ENCODE data around the gene CSDE1. TPM values are rescaled to one million over a fixed set of nuclear protein-coding genes. Genes with fewer than 3 reads are reported as not detected.

CSDE1 gene
- total RNA-seq, 1 donor from 2014 or later, result 1,775 TPM

- DNase-seq (ENCODE audit: low read depth), result peak; percentile 85
Observed at GRCh38 chr1:114750780-114751179, 7.0 kb downstream of the CSDE1 start.

- DNase-seq (ENCODE audit: low read depth), result no peak
Observed at GRCh38 chr1:114749835-114750234, 7.9 kb downstream of the CSDE1 start.

- DNase-seq (ENCODE audit: low read depth), result no peak
Observed at GRCh38 chr1:114746450-114747121, 11.2 kb downstream of the CSDE1 start.

- peak; percentile 79 for DNase-seq (ENCODE audit: low read depth)
Observed at GRCh38 chr1:114745291-114745690, 12.5 kb downstream of the CSDE1 start.

- DNase-seq (ENCODE audit: low read depth), result no peak
Observed at GRCh38 chr1:114741963-114742746, 15.6 kb downstream of the CSDE1 start.

GRCh38 chr1:114740331-114740730 lies 17.5 kb downstream of the CSDE1 start:
- DNase-seq (ENCODE audit: low read depth), result no peak

- no peak for DNase-seq (ENCODE audit: low read depth)
Observed at GRCh38 chr1:114737314-114737849, 20.4 kb downstream of the CSDE1 start.

GRCh38 chr1:114735479-114735878 lies 22.3 kb downstream of the CSDE1 start:
- DNase-seq (ENCODE audit: low read depth), result no peak

GRCh38 chr1:114729782-114730181 lies 28.0 kb downstream of the CSDE1 start:
- no peak for DNase-seq (ENCODE audit: low read depth)

GRCh38 chr1:114728553-114728952 lies 29.2 kb downstream of the CSDE1 start:
- no peak for DNase-seq (ENCODE audit: low read depth)

GRCh38 chr1:114725230-114725629 lies 32.6 kb downstream of the CSDE1 start:
- DNase-seq (ENCODE audit: low read depth), result no peak

GRCh38 chr1:114723915-114724314 lies 33.9 kb downstream of the CSDE1 start:
- DNase-seq (ENCODE audit: low read depth), result no peak

GRCh38 chr1:114723457-114723856 lies 34.3 kb downstream of the CSDE1 start:
- DNase-seq (ENCODE audit: low read depth), result no peak

- no peak for DNase-seq (ENCODE audit: low read depth)
Observed at GRCh38 chr1:114720492-114720891, 37.3 kb downstream of the CSDE1 start.

GRCh38 chr1:114719424-114719787 lies 38.4 kb downstream of the CSDE1 start:
- no peak for DNase-seq (ENCODE audit: low read depth)

- no peak for DNase-seq (ENCODE audit: low read depth)
Observed at GRCh38 chr1:114718661-114719423, 38.9 kb downstream of the CSDE1 start.

- peak; percentile 94 for DNase-seq (ENCODE audit: low read depth)
Observed at GRCh38 chr1:114716304-114717170, 41.2 kb downstream of the CSDE1 start, which contains the start of gene NRAS. TSS of gene NRAS (minus strand) at chr1:114716771. CDS start at chr1:114716160, 611 bp downstream.

GRCh38 chr1:114715952-114716303 lies 41.9 kb downstream of the CSDE1 start:
- peak; percentile 66 for DNase-seq (ENCODE audit: low read depth)

- no peak for DNase-seq (ENCODE audit: low read depth)
Observed at GRCh38 chr1:114712977-114713376, 44.8 kb downstream of the CSDE1 start.

GRCh38 chr1:114710360-114710759 lies 47.4 kb downstream of the CSDE1 start:
- DNase-seq (ENCODE audit: low read depth), result no peak

- no peak for DNase-seq (ENCODE audit: low read depth)
Observed at GRCh38 chr1:114707604-114708003, 50.2 kb downstream of the CSDE1 start.
